DMS 273 (cell line): ENCODE results near the gene EHBP1.
"Not testable (repeated sequence)": the region's sequence is repeated elsewhere in the genome, so short reads cannot be mapped to it uniquely, and the experiment has no call there.

ENCODE experiments used
- DNase-seq: peaks from one replicate; lab custom pipeline; 2025; ENCODE audit not compliant: unreplicated experiment; lab: John Stamatoyannopoulos, UW

The EHBP1 gene

DNA sequence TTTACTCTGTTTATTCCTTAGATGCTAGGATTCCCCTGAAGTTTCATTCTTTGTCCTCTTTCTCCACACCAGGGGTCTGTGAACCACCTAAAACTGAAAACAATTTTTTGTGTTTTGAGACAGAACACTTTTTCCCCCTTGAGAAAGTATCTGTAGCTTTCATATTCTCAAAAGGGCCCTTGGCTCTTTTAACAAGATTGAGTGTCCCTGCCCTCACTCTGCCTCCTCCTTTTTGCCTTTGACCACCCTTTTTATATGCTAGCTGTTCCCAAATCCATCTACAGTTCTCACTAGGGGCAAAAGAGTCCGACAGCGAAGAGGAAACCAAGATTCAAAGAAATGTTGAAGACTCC, 883 bp upstream of the EHBP1 start:
- DNase-seq, result no peak

DNA sequence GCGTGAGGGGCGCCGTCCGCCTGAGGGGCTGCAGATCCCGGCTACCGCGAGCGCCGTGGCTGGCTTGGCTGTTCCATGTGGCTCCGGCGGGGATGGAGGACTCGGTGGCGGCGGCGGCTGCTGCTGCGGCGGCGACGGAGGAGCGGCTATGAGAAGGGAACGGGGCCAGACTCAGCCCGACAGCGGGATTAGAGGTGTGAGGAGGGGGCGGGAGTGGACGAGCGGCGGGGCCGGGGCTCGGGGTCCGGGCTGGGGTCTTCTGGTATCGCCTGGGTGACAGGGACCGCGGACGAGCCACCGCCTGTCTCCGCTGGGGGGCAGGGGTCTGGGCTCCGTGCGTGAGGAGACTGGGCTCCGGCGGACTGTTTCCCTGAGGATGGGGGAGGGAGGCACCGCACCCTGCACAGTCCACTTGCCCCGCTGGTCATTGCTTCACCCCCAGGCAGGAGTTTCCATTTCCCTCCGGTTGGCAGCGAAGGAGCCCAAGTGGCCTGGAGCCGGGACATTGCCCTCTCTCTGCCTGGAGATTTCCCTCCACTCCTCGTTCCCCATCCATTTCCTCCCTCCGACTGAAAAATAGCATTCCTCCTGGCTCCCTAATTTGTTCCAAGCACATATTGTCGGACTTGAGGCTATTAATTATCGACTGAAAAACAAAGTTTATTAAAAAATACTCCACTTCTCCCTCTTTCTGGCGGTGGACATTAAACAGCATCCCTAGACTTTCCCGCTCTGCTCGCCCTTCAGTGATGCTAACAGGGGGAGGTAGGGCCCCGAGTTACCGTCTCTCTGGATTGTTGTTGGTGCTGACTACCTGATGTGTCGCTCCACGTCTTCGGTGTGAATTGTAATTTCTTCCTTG, 577 bp downstream of the EHBP1 start:
- peak; percentile 84 for DNase-seq

- peak; percentile 30 for DNase-seq
These were observed 1.4 kb downstream of the EHBP1 start for GRCh38 chr2:62706721-62707521.

DNA sequence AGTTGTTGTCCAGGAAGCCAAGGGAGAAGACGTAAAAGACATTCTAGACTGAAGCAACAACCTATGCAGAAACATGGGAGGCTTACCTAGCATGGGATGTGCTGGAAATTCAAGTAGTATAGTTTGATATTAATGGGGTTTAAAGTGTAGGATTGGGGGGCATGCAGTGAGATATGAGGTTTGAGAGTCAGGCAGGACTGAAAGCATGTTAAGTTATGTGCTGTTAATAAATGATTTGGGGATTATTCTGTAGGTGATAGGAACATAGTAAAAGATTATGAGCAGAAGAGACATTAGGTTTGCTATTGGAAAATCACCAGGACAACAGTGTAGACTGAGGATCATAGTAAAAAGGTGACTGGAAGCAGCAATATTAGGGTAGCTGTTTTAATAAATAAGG, 3.2 kb downstream of the EHBP1 start:
- no peak for DNase-seq

GRCh38 chr2:62711832-62712494, 6.5 kb downstream of the EHBP1 start:
- DNase-seq, result no peak

DNA sequence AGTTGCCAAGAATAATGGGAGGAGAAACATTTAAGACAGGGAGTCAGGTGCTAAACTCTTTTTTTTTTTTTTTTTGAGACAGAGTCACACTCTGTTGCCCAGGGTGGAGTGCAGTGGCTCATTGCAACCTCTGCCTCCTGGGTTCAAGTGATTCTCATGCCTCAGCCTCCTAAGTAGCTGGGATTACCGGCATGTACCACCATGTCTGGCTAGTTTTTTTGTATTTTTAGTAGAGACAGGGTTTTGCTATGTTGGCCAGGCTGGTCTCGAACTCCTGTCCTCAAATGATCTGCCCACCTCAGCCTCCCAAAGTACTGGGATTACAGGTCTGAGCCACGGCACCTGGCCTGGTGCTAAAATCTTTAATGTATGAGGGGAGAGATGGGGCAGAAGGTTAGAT, 7.7 kb downstream of the EHBP1 start:
- DNase-seq, result not testable (repeated sequence)

DNA sequence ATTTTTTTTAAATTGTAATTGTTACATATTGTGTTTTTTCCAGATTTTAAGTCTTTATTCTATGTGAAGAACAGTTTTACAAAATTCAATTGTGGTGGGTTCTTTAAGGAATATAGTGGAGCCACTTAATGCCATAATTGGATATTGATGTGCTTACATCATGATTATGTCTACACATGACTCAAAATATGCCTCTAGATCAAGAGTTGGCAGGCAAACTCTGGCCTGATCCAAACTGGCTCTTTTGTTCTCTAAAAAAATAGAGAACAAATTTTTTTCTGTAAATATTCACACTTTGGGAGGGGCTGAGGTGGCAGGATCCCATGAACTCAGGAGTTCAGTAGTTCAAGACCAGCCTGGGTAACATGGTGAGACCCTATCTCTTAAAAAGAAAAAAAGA, 8.3 kb downstream of the EHBP1 start:
- DNase-seq, result no peak

- no peak for DNase-seq
These were observed 11.3 kb downstream of the EHBP1 start for GRCh38 chr2:62716768-62717167.

GRCh38 chr2:62717503-62718081, 12.1 kb downstream of the EHBP1 start:
- DNase-seq, result no peak

GRCh38 chr2:62718225-62718822, 12.8 kb downstream of the EHBP1 start:
- no peak for DNase-seq

DNA sequence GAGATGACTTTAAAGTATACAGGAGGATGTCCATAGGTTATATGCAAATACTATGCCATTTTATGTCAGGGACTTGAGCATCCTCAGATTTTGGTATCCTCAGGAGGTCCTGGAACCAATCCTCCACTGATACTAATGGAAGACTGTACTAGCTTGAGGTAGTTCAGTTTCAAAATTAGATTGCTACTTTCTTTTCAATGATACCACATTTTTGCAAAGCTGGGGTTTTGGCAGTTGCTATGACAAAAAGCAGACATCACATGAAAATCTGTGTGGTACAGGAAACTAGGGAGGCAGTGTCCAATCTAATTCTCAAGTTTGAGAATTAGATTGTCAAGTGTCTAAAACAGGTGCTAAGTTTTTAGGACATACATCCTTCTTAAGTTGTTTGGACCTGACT, 14.2 kb downstream of the EHBP1 start:
- no peak for DNase-seq

GRCh38 chr2:62722679-62723078, 17.2 kb downstream of the EHBP1 start:
- no peak for DNase-seq

DNA sequence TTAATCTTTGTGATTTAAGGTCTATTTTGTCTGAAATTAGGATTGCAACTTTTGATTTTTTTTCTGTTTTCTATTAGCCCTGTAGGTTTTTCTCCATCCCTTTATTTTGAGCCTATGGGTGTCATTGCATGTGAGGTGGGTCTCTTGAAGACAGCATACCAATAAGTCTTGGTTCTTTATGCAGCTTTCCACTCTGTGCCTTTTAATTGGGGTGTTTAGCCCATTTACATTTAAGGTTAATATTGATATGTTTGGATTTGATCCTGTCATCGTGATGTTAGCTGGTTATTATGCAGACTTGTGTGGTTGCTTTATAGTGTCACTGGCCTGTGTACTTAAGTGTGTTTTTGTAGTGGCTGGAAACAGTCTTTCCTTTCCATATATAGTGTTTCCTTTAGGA, 17.7 kb downstream of the EHBP1 start:
- no peak for DNase-seq

GRCh38 chr2:62724106-62724505, 18.6 kb downstream of the EHBP1 start:
- DNase-seq, result no peak

DNA sequence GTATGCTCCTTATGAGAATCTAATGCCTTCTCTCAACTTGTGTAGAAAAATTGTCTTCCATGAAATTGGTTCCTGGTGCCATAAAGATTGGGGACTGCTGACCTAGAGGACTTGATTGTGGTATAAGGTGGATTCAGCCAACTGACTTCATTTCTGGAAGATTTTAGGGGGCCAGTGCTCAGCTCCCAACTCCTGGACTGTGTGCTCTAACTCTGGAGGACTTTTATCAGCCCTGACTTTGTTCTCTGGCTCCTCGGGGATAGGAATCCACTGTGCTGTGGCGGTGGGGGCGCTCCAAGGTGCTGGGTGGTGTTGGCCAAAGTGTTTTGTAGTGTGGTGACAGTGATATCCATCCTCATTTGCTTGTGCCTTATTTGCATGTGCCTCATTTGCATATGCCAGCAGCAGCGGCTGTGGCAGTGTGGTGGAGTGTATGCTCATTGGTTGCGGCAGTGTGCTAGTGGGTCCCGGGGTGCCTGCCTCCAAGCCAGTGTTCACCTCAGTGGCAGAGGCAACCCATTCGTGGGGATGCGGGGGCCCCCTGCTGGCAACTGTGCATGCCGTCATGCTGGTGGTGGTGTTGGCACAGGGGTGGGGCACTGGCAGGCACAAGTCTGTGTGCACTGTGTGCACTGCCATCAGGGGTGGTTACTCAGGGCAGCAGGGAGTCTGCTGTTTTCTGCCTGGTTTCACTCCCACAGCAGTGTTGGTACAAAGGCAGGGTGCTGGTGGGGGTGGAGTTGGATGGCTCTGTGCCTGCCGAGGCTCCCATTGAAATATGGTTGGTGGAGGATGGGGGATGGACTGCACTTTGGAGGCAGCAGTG, 19.6 kb downstream of the EHBP1 start:
- peak; percentile 29 for DNase-seq

DNA sequence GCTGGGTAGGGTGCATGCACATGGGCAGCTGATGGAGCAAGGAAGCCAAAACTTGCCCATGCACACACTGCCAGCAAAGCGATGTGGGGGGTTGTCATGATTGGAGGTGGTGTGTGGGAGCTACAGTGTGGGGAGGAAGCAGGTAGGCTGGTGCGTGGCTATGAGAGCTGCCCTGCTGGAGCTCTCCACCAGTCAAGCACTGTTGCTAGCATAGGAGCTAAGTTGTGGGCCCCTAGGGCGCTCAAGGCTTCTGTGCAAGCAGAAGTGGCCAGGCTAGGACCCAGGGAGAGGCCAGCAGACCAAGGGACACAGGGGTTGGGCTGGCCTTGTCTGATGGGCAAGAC, 20.2 kb downstream of the EHBP1 start:
- DNase-seq, result no peak

DNA sequence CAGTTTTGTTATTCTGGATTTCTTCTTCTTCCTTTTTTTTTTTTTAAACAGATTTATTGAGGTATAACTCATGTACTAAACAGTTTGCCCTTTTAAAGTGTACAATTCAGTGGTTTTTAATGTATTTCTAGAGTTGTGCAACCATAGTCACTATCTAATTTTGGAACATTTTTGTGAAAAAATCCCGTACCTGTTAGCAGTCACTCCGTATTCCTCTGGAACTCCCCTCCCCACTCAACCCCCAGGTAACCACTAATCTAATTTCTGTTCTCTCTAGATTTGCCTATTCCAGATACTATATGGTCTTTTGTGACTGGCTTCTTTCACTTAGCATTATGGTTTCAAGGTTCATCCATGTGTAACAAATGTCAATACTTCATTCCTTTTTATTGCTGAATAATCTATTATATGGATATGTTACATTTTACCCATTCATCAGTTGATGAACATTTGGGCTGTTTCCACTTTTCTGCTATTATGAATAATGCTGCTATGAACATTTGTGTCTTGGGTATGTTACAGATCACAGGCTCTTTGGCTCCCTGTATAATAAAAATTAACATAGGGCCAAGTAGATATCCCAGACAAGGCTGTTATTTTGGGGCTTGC, 21.9 kb downstream of the EHBP1 start:
- DNase-seq, result no peak

GRCh38 chr2:62727876-62728566, 22.5 kb downstream of the EHBP1 start:
- DNase-seq, result no peak

GRCh38 chr2:62731275-62731674, 25.8 kb downstream of the EHBP1 start:
- no peak for DNase-seq
